Measurements from ENCODE around the gene GEMIN8.

Gene GEMIN8, protein sequence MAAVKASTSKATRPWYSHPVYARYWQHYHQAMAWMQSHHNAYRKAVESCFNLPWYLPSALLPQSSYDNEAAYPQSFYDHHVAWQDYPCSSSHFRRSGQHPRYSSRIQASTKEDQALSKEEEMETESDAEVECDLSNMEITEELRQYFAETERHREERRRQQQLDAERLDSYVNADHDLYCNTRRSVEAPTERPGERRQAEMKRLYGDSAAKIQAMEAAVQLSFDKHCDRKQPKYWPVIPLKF

GRCh38 chrX:14029425-14030173 lies at the start of gene GEMIN8:
Gene GEMIN8 (minus strand): TSS chrX:14029892. CDS start chrX:14021478, 8,414 bp downstream.
- peak; percentile 86 for DNase-seq (ENCODE audit: low read depth)

DNA sequence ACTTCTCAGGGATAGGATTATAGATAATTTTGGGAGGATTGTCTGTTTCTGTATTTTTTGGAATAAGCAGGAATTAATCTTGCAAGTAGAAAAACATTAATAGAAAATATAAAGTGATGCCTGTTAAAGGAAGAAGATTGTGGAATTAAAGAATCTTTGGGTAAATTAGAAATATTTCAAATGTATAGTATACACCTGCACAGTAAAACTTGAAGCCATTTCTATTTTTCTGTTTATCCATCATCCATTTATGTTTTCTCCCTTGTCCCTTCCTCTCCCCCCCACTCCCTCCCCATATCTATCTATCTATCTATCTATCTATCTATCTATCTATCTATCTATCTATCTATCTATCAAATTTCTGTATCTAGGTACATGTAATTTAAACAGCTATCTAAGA lies 46.9 kb upstream of the GEMIN8 start:
- DNase-seq (ENCODE audit: low read depth) = no peak

DNA sequence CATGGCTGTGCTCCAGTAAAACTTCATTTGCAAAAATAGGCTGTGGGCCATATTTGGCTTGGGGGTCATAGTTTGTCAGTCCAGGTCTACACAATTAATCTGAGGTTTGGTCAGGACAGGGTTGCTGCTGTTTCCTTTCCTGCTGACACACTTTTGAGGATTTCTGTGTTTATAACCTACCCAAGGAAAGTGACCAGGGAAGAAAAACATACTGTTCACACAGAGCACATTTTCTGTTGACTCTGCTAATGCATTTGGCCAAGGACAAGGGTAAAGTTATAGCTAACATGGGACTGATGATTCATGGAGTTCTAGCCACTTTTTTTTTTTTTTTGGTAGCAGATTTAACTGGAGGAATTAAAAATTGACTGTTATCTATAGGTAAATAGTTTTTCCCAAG lies 43.9 kb upstream of the GEMIN8 start:
- no peak for DNase-seq (ENCODE audit: low read depth)

DNA sequence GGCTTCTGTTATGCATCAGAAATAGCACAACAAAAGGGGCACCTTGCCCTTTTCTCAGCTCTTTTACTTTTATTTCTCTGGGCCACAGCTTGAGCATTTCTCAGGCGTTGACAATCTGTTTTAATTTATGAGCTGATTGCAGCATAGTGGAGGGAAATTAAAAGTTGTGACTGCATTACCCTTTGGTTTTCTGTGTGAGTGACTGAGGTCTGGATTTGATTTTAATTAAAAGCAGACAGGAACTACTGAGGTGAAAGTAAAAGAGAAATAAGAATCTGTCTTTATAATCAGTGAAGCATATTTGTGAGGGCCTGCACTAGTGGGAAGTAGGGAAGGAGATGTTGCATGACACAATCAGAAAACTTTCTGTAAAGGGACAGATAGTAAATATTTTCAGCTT lies 43.4 kb upstream of the GEMIN8 start:
- no peak for DNase-seq (ENCODE audit: low read depth)

DNA sequence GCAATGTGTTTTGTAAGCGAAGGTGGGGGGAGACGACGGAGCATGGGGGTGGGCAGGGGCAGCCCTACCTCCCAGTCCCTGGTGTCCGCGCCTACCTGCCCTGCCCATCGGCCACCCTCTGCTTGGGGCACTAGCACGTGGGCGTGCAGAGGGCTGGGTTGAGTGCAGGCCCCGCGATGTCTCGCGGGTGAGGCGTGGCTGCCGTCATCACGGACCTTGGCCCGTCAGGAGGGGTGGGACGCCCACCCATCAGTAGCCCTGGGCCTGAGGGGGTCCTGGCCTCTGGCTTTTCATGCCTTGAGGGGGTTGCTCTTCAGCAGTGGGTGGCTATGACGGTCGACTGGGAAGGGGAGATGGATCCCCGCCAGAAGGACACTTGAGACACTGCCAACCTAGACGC lies 36.1 kb upstream of the GEMIN8 start:
- no peak for DNase-seq (ENCODE audit: low read depth)

- DNase-seq (ENCODE audit: low read depth) = no peak
Measured at GRCh38 chrX:14064626-14065432, 35.1 kb upstream of the GEMIN8 start.

DNA sequence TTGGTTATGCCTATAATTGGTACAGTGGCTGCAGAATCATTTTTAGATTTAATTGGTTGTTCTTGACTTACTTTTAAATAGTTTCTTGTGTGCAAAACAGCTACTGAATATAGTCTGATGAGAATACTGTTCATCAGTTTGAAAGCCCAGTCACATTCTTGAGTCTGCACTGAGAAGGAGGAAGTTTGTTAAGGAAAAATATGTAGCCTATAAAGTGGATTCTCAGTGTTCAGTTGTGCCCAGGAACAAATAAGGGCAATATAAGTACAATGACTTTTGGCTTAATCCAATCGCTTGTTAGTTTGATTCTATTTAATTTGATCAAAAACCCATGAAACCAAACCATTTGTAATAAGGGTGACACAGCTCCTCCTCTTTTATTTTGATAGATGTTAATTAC lies 32.8 kb upstream of the GEMIN8 start:
- DNase-seq (ENCODE audit: low read depth) = no peak

DNA sequence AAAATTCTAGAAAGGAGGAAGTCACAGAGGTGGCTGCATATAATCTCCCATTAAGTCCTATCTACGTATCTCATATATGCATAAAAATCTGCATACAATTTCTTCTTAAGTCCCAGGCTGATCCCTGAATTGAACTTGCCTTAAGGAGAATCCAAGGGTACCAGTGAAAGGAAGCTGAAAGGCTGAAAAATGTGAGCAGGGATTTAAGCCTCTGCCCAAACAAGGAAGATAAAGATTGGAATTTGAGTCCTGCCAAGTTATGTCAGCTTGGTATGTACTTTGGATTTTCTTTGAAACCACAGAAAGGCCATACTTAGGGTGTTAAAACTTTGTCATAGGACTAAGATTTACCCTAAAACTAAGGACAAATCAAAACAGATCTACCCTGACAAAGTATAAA lies 26.5 kb upstream of the GEMIN8 start:
- DNase-seq (ENCODE audit: low read depth) = no peak

- no peak for DNase-seq (ENCODE audit: low read depth)
Measured at GRCh38 chrX:14051416-14051815, 21.7 kb upstream of the GEMIN8 start.

- no peak for DNase-seq (ENCODE audit: low read depth)
Measured at GRCh38 chrX:14050709-14051108, 21.0 kb upstream of the GEMIN8 start.

- no peak for DNase-seq (ENCODE audit: low read depth)
Measured at GRCh38 chrX:14043209-14043608, 13.5 kb upstream of the GEMIN8 start.

GRCh38 chrX:14039344-14039743 lies 9.7 kb upstream of the GEMIN8 start:
- peak; percentile 32 for DNase-seq (ENCODE audit: low read depth)

DNA sequence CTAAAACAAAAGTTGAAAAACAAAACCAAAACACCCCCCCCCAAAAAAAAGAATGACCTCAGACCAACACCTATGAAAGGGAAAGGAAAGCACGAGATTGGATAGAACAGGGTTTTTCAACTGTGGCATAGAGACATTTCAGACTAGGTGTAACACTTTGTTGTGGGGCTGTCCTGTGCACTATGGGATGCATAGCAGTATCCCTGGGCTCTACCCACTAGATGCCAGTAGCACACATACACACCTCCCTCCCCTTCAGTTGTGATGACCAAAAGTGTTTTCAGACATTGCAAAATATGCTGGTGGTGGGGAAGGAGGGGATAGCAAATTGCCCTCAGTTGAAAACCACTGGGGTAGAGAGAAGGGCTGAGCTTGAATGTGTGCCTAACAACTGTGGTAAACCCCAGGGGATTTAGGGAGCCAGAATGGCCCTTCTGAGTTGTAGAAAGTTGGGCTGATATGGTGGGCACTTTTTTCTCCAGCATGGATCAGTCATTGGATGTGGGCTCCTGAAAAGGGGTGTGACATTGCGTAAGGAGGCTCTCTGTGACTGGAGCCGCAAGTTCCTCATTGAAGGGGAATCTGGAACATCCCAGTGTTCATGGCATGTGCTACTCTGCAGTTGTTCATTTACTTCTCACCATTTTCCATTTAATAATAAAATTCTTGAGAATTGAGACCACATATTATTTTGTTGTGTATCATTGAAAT lies 8.8 kb upstream of the GEMIN8 start:
- no peak for DNase-seq (ENCODE audit: low read depth)

- peak; percentile 53 for DNase-seq (ENCODE audit: low read depth)
Measured at GRCh38 chrX:14032406-14032805, 2.7 kb upstream of the GEMIN8 start.

- no peak for DNase-seq (ENCODE audit: low read depth)
Measured at GRCh38 chrX:14030174-14030530, 460 bp upstream of the GEMIN8 start.

DNA sequence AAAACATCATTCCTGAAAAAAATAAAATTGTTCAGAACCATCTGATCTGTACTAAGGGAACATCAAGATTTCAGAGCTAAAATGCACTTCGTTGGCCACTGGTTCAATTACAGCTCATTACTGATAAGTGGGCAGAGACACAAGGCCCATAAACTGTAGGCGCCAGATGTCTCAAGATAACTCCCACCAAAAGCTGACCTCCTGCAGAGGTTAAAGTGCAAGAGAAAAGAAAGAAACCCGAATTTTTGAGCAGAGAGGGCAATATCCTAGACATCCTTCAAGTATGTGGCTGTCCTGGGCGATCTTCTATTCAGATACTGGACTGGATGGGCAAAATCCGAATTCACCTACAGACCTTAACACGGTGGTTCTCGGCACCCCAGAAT lies 660 bp downstream of the GEMIN8 start:
- DNase-seq (ENCODE audit: low read depth) = no peak

GRCh38 chrX:14028473-14028872 lies 1.2 kb downstream of the GEMIN8 start:
- no peak for DNase-seq (ENCODE audit: low read depth)

- DNase-seq (ENCODE audit: low read depth) = peak; percentile 33
Measured at GRCh38 chrX:14027511-14028019, 2.1 kb downstream of the GEMIN8 start.

DNA sequence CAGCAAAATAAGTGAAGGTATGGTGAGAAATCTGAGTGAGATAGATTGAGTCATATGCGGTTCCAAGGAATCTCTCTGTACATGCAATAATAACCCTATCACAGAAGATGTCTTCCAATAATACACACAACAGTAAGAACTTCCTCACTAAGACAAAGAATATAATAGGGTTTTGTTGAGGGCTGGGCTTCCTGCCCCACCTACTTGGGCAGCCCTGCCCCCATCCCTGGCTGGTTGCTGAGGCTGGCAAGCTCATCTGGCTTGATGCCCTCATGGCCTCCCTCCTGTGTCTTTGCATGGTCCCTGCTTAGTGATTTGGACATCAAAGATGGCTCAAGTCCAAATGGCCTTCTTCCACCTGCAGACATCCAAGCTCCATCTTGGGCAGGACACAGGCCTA lies 2.7 kb downstream of the GEMIN8 start:
- no peak for DNase-seq (ENCODE audit: low read depth)

- no peak for DNase-seq (ENCODE audit: low read depth)
Measured at GRCh38 chrX:14026121-14026520, 3.6 kb downstream of the GEMIN8 start.

- DNase-seq (ENCODE audit: low read depth) = no peak
Measured at GRCh38 chrX:14022019-14022418, 7.7 kb downstream of the GEMIN8 start.

DNA sequence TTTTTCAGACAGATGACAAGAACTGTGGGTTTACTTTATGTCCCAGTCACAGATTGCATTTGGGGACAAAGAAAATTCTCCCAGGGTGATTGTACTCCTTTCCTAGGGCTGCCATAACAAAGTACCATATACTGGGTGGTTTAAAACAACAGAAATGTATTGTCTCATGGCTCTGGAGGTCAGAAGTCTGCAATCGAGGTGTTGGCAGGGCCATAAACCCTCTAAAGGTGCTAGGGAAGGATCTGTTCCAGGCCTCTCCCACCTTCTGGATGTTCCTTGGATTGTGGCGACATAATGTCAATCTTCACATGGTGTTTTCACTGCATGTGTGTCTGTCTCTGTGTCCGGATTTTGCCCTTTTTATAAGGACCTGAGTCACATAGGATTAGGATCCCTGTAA lies 12.3 kb downstream of the GEMIN8 start:
- no peak for DNase-seq (ENCODE audit: low read depth)

All from fibroblast of the conjunctiva (primary cell).